ENCODE data around the gene CCNY. TPM values are rescaled to one million over a fixed set of nuclear protein-coding genes. Genes with fewer than 3 reads are reported as not detected.

CCNY gene
- total RNA-seq, 1 donor from 2014 or later: 41.3 TPM

DNA sequence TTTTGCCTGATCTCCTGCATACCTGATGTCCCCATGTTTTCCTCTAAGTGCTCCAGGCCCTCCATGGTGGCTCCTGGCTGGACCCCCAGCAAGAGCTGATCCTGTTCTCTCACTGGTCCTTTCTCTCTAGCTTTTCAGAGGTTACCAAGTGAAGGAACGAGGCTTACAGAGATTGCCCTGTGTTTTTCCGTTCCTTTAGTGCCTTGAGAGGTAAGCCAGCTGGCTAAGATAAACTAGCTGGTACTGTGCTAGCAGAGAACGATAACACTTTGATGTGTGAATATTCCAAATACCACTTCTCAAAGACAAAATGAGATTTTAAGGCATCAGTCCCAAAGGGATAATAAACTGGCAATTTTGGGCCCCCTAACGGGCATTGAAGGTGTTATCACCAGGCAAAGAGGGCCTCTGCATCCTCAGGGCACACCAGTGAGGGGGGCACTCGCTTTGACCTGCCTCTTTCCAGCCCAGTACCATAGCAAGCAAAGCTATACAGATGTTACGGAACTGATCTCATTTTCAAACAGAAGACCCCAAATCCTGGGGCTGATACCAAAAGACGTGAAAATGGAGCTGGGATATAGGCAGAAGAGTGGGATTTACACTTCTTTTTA is 8.4 kb upstream of the CCNY start:
- TF ChIP-seq, protein P1, sequence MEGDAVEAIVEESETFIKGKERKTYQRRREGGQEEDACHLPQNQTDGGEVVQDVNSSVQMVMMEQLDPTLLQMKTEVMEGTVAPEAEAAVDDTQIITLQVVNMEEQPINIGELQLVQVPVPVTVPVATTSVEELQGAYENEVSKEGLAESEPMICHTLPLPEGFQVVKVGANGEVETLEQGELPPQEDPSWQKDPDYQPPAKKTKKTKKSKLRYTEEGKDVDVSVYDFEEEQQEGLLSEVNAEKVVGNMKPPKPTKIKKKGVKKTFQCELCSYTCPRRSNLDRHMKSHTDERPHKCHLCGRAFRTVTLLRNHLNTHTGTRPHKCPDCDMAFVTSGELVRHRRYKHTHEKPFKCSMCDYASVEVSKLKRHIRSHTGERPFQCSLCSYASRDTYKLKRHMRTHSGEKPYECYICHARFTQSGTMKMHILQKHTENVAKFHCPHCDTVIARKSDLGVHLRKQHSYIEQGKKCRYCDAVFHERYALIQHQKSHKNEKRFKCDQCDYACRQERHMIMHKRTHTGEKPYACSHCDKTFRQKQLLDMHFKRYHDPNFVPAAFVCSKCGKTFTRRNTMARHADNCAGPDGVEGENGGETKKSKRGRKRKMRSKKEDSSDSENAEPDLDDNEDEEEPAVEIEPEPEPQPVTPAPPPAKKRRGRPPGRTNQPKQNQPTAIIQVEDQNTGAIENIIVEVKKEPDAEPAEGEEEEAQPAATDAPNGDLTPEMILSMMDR (IDR thresholded peaks at IDR 0.05; ENCODE audit: insufficient read depth, low read length, poor library complexity, severe bottlenecking): no peak
- no peak for DNase-seq (ENCODE audit: low read depth)
- no peaks in the 10 kb centered on the region for H3K36me3 ChIP-seq (ENCODE audit: control insufficient read depth, insufficient read depth, low read length)
- H3K27me3 ChIP-seq (ENCODE audit: control insufficient read depth, insufficient read depth, low read length): no peaks in the 10 kb centered on the region
- H3K4me3 ChIP-seq (ENCODE audit: low read depth, low read length): no peak overlapping the region

DNA sequence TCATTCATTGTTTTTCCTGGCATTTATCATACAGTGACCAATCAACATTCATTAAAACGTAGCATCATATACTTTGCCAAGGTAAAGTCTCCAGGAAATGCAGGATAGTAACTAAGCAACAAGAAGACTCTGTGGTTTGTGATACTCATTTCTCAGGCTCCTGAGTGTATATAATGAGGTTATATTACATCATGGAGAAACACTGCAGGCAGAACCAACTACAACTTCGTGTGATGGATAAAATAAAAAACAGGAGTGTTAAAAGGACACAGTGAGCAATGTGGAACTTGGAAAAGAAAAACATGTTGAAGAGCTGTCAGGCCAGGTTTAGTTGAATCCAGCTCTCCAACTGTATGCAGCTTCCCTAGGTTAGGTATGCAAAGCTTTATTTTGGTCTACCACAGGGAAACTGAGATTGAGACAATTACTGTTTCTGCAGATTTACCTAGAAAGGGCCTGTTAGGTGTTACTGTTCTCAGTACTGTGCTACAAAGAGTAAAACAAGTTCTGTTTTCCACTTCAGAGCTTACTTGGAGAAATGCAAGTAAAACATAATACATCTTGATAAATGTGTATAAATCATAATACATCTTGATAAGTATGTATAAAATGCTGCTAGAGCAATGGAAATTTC is 7.8 kb upstream of the CCNY start:
- no peak for DNase-seq (ENCODE audit: low read depth)
- Histone ChIP-seq H3K4me3 (ENCODE audit: low read depth, low read length) (no peak overlapping the region), H3K27me3 (ENCODE audit: control insufficient read depth, insufficient read depth, low read length) (no peaks in the 10 kb centered on the region), H3K36me3 (ENCODE audit: control insufficient read depth, insufficient read depth, low read length) (no peaks in the 10 kb centered on the region)
- TF ChIP-seq, protein P1 (IDR thresholded peaks at IDR 0.05; ENCODE audit: insufficient read depth, low read length, poor library complexity, severe bottlenecking): no peak

DNA sequence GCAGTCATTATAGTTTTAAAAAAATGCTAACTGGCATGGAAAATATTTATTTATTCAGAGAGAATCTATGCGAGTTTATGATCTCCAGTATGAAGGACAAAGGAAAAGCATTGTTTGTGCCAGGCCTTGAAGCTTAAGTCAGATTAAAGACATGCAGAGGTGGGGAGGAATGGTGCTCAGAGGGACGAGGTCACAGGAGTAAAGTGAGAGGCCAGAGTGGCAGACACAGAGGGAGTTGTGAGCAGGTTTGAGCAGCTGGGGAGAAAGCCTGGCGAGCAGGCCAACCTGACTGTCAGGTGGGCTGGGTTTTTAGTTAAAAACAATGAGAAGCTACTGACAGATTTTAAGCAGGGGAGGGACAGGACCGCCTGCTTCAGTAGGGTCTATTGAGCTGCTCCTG is 6.8 kb upstream of the CCNY start:
- TF ChIP-seq, protein P1 (IDR thresholded peaks at IDR 0.05; ENCODE audit: insufficient read depth, low read length, poor library complexity, severe bottlenecking): no peak
- Histone ChIP-seq H3K27me3 (ENCODE audit: control insufficient read depth, insufficient read depth, low read length) (no peaks in the 10 kb centered on the region), H3K36me3 (ENCODE audit: control insufficient read depth, insufficient read depth, low read length) (no peaks in the 10 kb centered on the region), H3K4me3 (ENCODE audit: low read depth, low read length) (no peak overlapping the region)
- no peak for DNase-seq (ENCODE audit: low read depth)

- Histone ChIP-seq H3K4me3 (ENCODE audit: low read depth, low read length) (no peak overlapping the region), H3K36me3 (ENCODE audit: control insufficient read depth, insufficient read depth, low read length) (no peaks in the 10 kb centered on the region), H3K27me3 (ENCODE audit: control insufficient read depth, insufficient read depth, low read length) (no peaks in the 10 kb centered on the region)
- TF ChIP-seq, protein P1 (IDR thresholded peaks at IDR 0.05; ENCODE audit: insufficient read depth, low read length, poor library complexity, severe bottlenecking): no peak
- DNase-seq (ENCODE audit: low read depth): peak; percentile 81
Observed at GRCh38 chr10:35331894-35332640, 4.2 kb upstream of the CCNY start.

DNA sequence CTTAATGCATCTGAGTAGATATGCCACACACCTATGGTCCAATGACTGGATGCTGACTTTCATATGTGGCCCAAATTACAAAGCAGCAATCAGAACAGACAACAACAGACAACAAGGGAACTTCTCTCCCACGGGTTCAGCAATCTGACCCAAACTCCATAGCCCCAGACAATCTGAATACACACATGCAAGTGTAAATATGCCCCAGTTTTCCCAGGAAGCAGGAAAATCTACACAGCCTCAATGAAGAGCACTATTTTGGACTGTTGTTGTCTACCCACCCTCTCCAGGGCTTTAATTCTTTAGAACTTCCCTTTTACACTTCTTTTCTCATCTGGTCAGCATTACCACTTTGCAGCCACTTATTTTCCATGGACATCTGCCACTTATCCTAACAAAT is 2.0 kb upstream of the CCNY start:
- no peaks in the 10 kb centered on the region for H3K36me3 ChIP-seq (ENCODE audit: control insufficient read depth, insufficient read depth, low read length)
- no peak for DNase-seq (ENCODE audit: low read depth)
- no peaks in the 10 kb centered on the region for H3K27me3 ChIP-seq (ENCODE audit: control insufficient read depth, insufficient read depth, low read length)
- TF ChIP-seq, protein P1 (IDR thresholded peaks at IDR 0.05; ENCODE audit: insufficient read depth, low read length, poor library complexity, severe bottlenecking): no peak
- H3K4me3 ChIP-seq (ENCODE audit: low read depth, low read length): no peak overlapping the region

All from kidney epithelial cell (primary cell).